ENCODE data around the gene TNPO3.

DNA sequence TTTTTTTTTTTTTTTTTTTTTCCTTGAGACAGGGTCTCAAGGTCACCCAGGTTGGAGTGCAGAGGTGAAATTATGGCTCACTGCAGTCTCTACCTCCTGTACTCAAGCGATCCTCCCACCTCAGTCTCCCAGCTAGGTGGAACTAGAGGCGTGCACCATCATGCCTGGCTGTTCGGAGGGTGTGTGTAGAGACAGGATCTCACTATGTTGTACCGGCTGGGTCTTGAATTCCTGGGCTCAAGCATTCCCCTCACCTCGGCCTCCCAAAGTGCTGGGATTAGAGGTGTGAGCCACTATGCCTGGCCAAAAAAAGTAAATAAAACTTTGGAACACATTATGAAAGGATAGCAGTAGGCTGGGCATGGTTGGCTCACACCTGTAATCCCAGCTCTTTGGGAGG lies 39.6 kb upstream of the TNPO3 start:
- TF ChIP-seq POLR2A (IDR thresholded peaks at IDR 0.05; ENCODE audit: borderline replicate concordance, extremely low read depth, insufficient read depth, insufficient read length): no peak
- TF ChIP-seq ZNF274 (IDR thresholded peaks at IDR 0.05; ENCODE audit: low read depth, low read length): no peak
- TF ChIP-seq ZFX (IDR thresholded peaks at IDR 0.05): no peak
- no peak for TF ChIP-seq EGR1 (IDR thresholded peaks at IDR 0.05; ENCODE audit: low read depth)
- no peak for TF ChIP-seq POLR2AphosphoS5 (IDR thresholded peaks at IDR 0.05; ENCODE audit: low read depth, low read length)
- no peak for TF ChIP-seq EZH2 (IDR thresholded peaks at IDR 0.05)
- TF ChIP-seq, protein P1, sequence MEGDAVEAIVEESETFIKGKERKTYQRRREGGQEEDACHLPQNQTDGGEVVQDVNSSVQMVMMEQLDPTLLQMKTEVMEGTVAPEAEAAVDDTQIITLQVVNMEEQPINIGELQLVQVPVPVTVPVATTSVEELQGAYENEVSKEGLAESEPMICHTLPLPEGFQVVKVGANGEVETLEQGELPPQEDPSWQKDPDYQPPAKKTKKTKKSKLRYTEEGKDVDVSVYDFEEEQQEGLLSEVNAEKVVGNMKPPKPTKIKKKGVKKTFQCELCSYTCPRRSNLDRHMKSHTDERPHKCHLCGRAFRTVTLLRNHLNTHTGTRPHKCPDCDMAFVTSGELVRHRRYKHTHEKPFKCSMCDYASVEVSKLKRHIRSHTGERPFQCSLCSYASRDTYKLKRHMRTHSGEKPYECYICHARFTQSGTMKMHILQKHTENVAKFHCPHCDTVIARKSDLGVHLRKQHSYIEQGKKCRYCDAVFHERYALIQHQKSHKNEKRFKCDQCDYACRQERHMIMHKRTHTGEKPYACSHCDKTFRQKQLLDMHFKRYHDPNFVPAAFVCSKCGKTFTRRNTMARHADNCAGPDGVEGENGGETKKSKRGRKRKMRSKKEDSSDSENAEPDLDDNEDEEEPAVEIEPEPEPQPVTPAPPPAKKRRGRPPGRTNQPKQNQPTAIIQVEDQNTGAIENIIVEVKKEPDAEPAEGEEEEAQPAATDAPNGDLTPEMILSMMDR (IDR thresholded peaks at IDR 0.05 in 2 of 3, conservative IDR thresholded peaks at IDR 0.05 in 1 of 3; ENCODE audit: borderline replicate concordance in 1 of 3, insufficient read depth in 1 of 3, low read depth in 2 of 3, low read length in 2 of 3): no peak
- TF ChIP-seq, protein P2, sequence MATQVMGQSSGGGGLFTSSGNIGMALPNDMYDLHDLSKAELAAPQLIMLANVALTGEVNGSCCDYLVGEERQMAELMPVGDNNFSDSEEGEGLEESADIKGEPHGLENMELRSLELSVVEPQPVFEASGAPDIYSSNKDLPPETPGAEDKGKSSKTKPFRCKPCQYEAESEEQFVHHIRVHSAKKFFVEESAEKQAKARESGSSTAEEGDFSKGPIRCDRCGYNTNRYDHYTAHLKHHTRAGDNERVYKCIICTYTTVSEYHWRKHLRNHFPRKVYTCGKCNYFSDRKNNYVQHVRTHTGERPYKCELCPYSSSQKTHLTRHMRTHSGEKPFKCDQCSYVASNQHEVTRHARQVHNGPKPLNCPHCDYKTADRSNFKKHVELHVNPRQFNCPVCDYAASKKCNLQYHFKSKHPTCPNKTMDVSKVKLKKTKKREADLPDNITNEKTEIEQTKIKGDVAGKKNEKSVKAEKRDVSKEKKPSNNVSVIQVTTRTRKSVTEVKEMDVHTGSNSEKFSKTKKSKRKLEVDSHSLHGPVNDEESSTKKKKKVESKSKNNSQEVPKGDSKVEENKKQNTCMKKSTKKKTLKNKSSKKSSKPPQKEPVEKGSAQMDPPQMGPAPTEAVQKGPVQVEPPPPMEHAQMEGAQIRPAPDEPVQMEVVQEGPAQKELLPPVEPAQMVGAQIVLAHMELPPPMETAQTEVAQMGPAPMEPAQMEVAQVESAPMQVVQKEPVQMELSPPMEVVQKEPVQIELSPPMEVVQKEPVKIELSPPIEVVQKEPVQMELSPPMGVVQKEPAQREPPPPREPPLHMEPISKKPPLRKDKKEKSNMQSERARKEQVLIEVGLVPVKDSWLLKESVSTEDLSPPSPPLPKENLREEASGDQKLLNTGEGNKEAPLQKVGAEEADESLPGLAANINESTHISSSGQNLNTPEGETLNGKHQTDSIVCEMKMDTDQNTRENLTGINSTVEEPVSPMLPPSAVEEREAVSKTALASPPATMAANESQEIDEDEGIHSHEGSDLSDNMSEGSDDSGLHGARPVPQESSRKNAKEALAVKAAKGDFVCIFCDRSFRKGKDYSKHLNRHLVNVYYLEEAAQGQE (IDR thresholded peaks at IDR 0.05; ENCODE audit: low read depth): no peak
- no peak for TF ChIP-seq JUND (IDR thresholded peaks at IDR 0.05)
- no peak for TF ChIP-seq YY1 (IDR thresholded peaks at IDR 0.05; ENCODE audit: extremely low read depth, insufficient replicate concordance, low read depth, low read length)
